Embryonic facial prominence (tissue), 1 donor: ENCODE measurements around the gene INIP.

Source experiments
- DNase-seq: peaks from one replicate; pipeline ENCODE4 v3.0.0-alpha.2; 2016; ENCODE audit errors: extremely low spot score

Gene INIP, protein sequence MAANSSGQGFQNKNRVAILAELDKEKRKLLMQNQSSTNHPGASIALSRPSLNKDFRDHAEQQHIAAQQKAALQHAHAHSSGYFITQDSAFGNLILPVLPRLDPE

DNA sequence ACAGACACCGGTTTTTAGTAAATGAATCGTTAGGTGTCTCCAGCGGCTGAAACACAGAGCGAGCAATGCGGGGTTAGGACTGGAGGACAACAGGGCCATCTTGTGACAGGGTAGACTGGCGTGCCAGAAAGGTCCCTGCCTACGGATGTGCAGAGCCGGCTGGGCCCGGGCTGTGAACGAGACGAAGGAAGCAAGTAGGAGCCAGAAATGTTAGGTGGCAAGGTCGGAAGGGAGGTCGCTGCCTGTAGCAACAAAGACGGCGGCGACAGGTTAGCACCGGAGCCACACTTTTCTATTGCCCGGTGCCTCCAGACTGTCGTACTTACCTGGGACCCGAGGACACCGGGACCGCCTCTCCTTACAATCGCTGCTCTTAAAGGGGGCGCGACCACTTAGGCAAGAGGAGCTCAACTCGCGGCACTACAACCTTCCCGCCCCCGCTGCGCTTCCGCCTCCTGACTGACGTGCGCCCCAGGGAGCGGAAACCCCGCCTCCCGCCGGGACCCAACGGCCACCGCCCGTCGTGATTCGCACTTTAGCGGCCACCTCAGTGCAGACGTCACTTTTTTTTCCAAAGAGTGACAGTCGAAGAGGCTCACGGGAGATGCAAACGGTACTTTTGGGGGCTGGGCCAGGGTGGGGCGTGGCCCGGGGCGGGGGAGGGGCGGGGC is at the start of gene INIP:
Gene INIP (minus strand): TSS at position 457 of the 671 bp plus-strand sequence. CDS start 1,632 bp downstream, outside the sequence.
- DNase-seq: peak; percentile 86

DNA sequence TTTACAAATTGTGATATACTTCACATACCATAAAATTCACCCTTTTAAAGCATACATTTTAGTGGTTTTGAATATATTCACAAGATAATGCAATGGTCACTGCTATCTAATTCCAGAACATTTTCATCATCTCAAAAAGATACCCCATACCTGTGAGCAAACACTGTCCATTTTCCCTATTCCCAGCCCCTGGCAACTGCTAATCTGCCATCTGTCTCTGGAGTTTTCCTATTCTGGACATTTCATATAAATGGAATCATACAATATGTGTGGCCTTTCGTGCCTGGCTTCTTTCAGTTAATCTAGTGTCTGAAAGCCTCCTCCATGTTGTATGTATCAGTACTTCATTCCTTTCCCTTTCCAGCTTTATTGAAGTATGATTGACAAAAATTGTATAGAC is 47.4 kb upstream of the INIP start:
- no peak for DNase-seq

DNA sequence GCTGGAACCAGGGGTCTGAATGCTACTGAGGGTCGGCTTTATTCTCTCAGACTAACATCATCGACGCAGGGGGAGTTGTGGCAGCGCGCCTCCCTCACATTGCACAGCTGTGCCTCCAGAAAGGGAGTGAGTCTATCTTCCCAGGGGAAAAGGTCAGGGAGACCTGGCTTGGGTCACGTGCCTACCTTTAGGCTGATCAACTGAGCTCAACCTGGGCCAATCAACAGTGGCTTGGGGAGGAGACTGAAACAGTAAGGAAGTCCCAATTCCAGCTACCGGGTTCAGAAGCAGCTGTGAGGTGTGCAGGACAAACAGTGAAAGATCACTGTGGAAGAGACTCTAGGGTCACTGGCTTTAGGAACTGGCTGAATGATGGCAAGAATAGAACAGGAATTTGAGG is 46.9 kb upstream of the INIP start:
- DNase-seq: no peak

DNA sequence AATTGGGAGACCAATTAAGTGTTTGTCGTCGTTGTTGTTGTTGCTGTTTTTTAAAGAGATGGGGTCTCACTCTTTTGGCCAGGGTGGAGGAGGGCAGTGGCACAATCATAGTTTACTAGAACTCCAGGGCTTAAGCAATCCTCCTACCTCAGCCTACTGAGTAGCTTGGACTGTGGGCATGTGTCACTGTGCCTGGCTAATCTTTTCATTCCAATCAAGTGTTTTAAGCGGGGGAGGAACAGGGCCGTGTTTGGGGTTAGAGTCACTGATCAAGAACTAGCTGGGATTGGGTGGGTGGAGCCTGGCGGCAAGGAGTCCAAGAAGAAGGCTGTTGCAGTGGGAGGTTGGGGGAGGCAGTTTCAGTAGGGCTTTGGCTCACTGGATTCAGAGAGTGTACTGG is 46.4 kb upstream of the INIP start:
- no peak for DNase-seq

DNA sequence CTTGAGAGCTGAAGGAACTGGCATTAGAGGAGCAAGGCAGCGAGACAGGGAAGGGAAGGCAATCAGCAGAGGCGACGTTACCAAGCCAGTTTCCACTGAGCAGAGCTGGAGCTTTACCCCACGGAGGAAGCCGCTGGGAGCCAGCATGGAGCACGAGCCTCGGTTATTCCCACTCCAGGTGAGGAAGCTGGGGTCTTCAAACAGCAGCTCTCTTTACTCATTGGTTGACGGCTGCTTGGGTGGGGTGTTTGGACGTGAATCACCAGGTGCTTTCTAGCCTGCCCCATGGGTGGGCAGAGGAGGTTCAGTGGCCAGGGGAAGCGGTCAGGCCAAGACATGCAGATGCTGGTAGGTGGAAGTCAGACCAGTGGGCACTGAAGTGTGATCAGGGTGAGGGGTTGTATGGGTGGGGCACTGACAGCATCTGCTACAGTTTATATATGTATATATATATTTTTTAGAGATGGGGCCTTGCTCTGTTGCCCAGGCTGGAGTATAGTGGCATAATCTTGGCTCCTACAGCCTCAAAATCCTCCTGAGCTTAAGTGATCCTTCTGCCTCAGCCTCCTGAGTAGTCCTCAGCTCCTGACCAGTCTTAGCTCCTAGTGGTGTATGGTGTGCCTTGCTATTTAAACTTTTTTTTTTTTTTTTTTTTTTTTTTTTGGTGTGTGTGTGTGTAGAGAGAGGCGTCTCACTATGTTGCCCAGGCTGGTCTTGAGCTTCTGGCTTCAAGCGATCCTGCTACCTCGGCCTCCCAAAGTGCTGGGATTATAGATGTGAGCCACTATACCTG is 45.0 kb upstream of the INIP start:
- DNase-seq: no peak

DNA sequence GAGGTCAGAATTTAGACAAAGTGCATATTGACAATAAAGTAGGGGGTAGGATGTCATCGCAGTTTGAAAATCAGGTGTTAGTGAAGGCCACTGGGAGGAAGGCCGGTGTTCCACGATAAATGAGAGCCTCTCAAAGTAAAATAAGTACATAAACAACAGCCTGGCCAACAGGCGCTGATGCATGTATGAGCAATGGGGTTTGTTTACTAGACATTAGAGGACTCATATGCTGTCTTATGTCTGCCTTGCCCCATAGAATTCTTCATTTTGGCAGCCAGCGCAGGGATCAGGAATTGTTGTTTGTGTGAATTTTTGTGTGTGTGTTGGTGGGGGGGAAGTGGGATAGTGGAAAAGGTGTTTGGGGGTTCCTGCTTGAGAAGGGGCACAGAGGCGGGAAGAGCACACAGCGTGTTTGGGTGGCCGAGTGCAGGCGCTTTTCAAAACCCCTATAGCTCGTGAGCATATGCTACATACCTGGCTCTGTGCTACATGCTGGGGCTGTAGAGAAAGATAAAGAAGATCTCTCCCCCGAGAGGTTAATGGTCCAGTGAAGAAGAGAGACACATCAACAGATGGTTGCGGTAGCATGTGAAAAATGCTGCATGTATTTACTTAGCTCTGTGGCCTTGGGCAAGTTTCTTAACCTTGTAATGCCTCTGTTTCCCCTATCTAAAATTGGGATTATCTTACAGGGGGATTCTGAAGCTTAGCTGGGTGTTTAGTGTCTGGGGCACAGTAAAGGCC is 44.2 kb upstream of the INIP start:
- no peak for DNase-seq

DNA sequence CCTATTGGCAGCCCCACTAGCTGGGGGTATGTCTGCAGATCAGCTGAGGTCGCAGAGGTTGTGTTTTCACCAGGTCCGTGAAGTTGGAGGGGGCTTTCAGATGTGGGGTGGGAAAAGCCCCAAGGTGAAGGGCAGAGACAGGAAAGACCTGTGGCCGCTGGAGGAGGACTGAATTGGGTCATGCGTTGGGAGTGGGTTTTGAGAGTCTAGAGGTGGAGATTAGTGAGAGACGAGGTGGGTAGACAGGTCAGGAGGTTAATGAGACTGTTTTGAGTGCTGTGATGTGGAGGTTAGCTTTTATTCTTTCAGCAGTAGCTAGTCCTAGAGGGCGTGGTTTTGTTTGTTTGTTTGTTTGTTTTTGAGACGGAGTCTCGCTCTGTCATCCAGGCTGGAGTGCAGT is 42.9 kb upstream of the INIP start:
- no peak for DNase-seq

DNA sequence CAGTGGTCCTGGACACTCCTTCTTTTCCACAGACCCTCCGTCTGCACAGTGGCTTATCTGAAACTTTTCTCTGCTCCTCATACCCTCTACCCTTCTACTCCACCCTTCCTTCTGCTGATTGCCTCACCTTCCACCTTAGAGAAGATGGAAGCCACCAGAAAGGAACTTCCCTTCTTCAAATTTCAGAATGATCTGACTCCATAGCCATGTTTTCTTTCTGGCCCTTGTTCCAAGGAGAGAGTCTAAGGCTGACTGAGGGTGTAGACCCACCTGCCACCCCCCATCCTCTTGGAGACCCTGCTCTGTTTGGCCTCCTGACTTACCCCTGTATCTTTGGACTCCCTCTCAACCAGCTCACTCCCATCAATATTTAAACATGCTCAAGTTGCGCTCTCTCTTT is 40.0 kb upstream of the INIP start:
- DNase-seq: no peak

DNA sequence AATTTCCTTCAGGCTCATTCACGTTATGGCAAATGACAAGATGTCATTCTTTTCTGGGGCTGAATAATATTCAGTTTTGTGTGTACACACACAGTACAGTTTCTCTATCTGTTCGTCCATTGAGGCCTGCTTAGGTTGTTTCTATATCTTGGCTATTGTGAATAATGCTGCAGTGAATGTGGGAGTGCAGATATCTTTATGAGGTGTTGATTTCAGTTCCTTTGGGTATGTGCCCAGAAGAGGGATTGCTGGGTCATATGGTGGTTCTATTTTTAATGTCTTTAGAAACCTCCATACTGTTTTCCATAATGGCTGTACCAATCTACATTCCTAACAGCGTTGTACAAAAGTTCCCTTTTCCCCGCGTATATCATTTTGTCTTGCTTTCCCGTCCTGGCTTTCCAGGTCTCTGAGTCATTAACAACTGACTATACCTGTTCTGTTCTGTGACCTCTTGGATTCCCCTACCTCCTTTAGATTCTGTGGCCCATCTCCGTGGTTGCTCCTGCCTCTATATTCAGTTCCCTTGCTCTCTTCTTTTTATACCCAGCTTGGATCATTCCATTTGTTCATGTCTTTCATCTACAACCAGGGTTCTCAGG is 39.5 kb upstream of the INIP start:
- no peak for DNase-seq

DNA sequence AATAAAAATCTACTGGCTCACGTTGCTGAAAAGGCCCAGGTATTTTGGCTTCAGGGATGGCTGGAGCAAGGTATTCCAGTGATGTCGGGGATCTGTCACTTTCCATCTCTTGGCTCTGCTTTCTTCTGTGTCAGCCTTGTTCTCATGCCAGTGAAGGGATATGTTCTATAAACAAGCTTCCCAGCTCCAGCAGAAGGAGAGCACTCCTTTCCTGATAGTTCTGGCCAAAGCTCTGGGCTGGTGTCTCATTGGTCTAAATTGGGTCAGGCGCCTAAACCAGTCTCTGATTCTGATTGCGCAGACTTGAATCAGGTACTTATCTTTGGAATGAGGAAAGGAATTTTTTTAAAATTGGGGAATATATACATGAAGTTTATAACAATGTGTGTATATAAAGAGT is 37.8 kb upstream of the INIP start:
- no peak for DNase-seq

DNA sequence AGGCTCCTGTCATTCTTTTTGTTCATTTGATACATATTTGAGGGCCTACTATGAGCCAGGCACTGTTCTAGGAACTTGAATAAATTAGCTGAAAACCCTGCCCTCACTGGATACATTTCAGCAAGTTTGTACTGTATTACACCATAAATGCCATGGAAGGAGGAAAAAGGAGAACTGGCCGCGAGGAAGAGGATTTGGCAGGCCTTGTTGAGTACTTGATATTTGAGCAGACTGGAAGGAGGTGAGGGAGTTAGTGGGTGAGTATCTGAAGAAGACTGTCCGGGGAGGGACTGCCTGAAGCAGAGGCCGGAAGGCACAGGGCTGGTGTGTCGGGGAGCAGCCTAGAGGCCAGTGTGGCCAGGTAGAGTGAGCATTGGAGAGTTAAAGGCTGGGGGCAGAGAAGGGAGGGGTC is 37.1 kb upstream of the INIP start:
- DNase-seq: no peak

DNA sequence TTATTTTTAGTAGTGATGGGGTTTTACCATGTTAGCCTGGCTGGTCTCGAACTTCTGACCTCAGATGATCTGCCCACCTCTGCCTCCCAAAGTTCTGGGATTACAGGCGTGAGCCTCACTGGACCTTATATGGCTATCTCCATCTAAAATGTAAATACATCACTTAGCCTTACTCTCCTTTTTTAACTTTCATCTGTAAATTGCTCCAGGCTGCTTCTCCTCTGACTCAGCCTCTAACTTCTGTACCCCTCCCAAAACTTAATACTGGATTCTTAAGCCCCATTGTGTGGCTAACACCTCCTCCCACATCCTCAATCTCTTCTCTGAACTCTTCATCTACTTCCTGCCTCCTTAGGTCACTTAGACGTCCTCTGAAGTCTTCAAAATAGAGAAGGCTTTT is 36.7 kb upstream of the INIP start:
- DNase-seq: no peak

DNA sequence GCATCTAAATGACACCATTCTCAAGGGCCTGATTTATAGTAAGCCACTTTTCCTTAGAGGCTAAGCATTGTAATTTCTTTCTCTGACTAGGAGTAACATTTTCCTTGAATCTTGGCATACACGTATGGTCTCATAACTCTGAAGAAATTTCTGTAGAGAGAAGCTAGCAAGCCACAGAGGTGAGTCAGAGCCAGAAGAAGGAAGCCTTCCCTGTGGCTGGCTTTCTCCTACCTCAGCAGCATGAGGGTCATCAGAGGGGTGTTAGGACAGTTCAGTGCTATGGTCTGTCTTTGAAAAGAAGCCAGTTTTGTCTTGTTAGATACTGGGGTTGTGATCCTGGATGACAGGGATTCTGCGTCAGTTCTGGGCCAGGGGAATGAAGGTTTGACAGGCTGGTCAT is 35.8 kb upstream of the INIP start:
- DNase-seq: no peak

DNA sequence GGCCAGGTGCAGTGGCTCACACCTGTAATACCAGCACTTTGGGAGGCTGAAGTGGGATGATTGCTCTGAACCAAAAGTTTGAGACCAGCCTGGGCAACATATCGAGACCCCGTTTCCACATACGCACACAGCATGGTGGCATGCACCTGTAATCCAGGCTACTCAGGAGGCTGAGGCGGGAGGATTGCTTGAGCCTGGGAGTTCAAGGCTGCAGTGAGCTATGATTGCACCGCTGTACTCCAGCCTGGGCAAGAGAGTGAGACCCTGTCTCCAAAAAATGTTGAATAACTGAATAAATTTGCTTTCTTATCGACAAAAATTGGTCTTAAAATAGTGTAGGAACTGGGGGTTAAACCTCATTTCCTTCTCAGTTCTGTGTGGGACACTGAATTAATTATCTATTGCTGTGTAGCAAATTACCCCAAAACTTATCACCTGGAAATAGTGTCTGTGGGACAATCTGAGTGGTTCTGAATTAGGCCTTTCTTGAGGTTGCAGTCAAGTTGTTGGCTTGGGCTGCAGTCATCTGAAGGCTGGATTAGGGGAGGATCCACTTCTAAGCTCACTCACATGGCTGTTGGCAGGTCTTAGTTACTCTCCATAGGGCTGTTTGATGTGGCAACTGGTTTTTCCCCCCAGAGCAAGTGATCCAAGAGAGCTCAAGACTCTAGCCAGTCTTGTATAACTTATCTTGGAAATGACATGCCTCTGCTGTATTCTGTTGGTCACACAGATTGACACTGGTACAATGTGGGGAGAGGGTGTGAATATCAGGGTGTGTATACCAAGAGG is 34.6 kb upstream of the INIP start:
- no peak for DNase-seq

DNA sequence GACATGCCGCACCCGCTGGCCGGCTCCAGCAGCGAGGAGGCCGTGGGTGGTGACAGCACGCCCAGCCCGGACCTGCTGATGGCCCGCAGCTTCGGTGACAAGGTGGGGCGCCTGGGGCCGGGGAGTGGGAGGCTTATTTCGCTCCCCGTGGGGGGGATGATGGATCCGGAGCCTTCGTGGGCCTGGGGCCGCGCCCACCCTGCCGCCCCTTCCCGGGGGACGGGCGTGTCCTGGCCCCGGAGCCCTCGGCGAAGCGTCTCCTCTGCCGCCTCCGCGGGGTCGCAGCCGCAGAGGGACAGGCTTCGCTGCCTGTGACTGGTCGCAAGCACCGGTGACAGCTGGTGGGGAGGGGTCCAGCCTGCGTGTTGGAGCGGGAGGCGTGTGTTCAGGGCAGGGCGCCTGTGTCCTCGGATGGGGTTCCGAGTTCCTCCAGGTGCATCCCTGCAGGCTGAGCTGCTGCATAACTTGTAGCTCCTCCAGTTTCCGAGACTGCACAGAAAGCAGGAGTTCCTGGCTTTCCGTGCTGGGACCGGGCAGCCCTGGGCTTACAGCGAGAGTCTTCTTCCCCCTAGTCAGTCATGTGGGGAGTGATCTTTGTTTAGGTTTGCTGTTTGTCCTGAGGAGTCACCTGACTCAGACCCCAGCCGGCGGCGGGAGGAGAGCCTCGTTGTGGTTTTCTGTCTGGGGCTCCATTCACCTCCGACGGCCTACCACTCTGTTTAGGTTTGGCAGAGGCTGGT is 33.3 kb upstream of the INIP start:
- no peak for DNase-seq

DNA sequence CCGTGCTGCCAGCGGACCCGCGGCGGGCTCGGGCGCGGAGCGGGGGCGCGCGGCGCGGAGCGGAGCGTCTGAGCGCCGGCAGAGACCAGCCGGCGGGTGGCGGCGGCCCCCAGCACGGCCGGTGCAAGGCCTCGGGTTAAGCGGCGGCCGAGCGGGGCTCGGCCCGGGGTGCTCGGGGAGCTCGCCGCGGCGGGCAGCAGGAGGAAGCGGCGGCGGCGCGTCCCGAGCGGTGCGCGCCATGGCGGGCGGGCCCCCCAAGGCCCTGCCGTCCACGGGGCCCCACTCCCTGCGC is 32.8 kb upstream of the INIP start:
- DNase-seq: no peak

DNA sequence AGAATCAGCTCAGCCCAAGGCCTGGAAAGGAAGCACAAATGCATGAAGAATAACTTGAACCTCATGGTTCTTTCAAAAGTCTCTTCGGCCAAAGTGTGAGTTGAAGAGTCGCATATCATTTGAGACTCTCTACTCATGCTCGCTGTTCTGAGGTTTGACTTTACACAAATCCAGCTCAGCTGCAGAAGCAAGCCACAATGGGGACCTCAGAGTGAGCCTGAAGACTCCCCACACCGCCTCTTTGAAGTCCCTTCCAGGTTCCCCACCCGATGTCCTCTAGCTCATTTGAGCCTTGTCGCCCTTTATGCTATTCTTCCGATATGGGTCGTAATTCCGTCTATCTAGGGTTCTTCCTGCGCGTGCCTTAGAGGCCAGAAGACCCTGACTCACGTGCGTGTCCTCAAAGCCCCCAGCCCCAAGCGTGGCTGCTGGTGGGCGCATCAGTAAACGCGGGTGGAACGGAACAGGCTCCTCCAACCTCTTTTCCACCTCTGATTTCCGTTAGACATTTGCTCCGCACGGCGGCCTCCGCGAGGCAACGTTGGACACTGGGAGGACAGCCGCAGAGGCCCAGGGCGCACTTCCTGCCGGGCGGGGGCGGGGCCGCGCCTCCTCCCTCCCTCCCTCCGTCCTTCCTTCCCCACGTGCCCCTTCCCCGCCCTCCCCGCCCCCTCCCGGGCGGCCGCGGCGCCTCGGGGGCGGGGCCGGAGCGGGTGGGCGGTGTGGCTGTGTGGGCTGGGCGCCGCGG is 32.3 kb upstream of the INIP start, which contains the start of gene SNX30:
Gene SNX30 (plus strand): TSS at position 745 of the 748 bp plus-strand sequence. CDS start 242 bp downstream, outside the sequence.
- DNase-seq: peak; percentile 29

DNA sequence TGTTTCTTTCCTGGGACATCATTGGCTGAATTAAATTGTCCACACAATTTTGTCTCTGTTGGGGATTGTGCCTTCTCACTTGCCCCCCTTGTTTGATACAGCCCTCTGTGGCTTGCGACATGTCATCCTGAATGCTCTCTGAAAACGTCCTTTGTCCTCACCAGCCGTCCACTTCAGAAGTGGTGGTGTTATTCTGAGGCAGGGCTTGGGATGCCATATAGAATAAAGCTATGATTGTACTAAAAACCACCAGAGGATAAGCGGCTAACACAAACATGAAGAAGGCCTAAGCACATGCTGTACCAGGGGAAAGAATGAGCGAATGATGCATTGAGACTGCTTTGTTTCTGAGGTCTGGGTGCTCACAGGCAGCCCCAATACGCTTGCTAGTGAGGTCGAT is 29.2 kb upstream of the INIP start:
- DNase-seq: no peak

DNA sequence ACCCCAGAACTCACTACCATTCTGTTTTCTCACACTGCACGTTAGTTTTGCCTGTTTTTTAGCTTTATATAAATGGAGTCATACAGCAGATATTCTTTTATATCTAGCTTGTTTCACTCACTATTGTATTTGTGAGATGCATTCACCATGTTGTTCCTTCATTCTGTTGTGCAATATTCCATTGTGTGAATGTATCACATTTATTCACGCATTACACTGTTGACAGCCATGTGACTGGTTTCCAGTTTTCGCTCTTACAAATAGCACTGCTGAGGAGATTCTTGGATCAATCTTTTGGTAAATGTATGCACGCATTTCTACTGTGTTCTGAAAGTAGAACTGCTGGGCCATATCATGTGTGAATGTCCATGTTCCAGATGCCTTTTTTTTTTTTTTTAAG is 26.3 kb upstream of the INIP start:
- no peak for DNase-seq
